GM23338 (cell line): ENCODE data around the gene CLDN19. TPM values are rescaled to one million over a fixed set of nuclear protein-coding genes. Genes with fewer than 3 reads are reported as not detected.
A peak's percentile ranks its signal among the peaks of the same experiment; 100 is the strongest.

ENCODE experiments used
- ATAC-seq: fragments of 200-7000 bp; cut with Tn5 transposase; 3 replicates; pipeline ENCODE4 v1.9.1; 2020
- DNase-seq: peaks from one replicate; pipeline ENCODE4 v3.0.0-alpha.2; 2015; ENCODE audit warnings: low spot score
- H2AFZ ChIP-seq: fragments of 200-600 bp; sonication (generic); 2 replicates; pipeline ENCODE4 v1.8.0; 2016; ENCODE audit warnings: antibody characterized with exemption, mild to moderate bottlenecking, moderate library complexity
- H3F3A ChIP-seq: fragments of 200-600 bp; sonication (generic); replicated peaks from 2 replicates; pipeline ENCODE4 v1.8.0; 2017; ENCODE audit warnings: antibody characterized with exemption, mixed run types, low read depth
- H3K27ac ChIP-seq: fragments of 200-600 bp; sonication (generic); 2 replicates; pipeline ENCODE4 v1.6.1; 2016; ENCODE audit warnings: low read depth
- H3K27me3 ChIP-seq: fragments of 200-600 bp; sonication (generic); 2 replicates; pipeline ENCODE4 v1.8.0; 2016; ENCODE audit warnings: mild to moderate bottlenecking, mixed run types, moderate library complexity; ENCODE audit not compliant: insufficient read depth
- H3K36me3 ChIP-seq: fragments of 200-600 bp; sonication (generic); 2 replicates; pipeline ENCODE4 v1.8.0; 2016; ENCODE audit warnings: mild to moderate bottlenecking; ENCODE audit not compliant: insufficient read depth
- H3K4me1 ChIP-seq: fragments of 200-600 bp; sonication (generic); 2 replicates; pipeline ENCODE4 v1.8.0; 2016; ENCODE audit warnings: mild to moderate bottlenecking, moderate library complexity; ENCODE audit not compliant: insufficient read depth
- H3K4me2 ChIP-seq: fragments of 200-600 bp; sonication (generic); 2 replicates; pipeline ENCODE4 v1.7.1; 2017; ENCODE audit warnings: mixed run types
- H3K4me3 ChIP-seq: fragments of 200-600 bp; sonication (generic); 2 replicates; pipeline ENCODE4 v1.6.1; 2016; ENCODE audit warnings: mixed run types
- H3K79me2 ChIP-seq: fragments of 200-600 bp; sonication (generic); replicated peaks from 2 replicates; pipeline ENCODE4 v1.8.0; 2017; ENCODE audit warnings: mild to moderate bottlenecking; ENCODE audit not compliant: insufficient read depth
- H3K9me2 ChIP-seq: fragments of 200-600 bp; sonication (generic); 2 replicates; pipeline ENCODE4 v1.8.0; 2017; ENCODE audit not compliant: insufficient read depth
- H4K20me1 ChIP-seq: fragments of 200-600 bp; sonication (generic); replicated peaks from 2 replicates; pipeline ENCODE4 v1.8.0; 2017; ENCODE audit warnings: mild to moderate bottlenecking; ENCODE audit not compliant: insufficient read depth
- H3K27ac Mint-ChIP-seq: 2 replicates; pipeline ENCODE4 v1.8.0; 2020; ENCODE audit warnings: inconsistent platforms, mild to moderate bottlenecking, moderate library complexity, mixed read lengths
- H3K27me3 Mint-ChIP-seq: 3 replicates; pipeline ENCODE4 v1.8.0; 2022; ENCODE audit warnings: low read depth, mild to moderate bottlenecking, moderate library complexity, mixed read lengths, inconsistent platforms; ENCODE audit not compliant: insufficient read depth, poor library complexity
- H3K36me3 Mint-ChIP-seq: 3 replicates; pipeline ENCODE4 v1.8.0; 2021; ENCODE audit warnings: low read depth, mild to moderate bottlenecking, inconsistent platforms, moderate library complexity, mixed read lengths
- H3K4me1 Mint-ChIP-seq: 3 replicates; pipeline ENCODE4 v1.8.0; 2020; ENCODE audit warnings: mild to moderate bottlenecking, inconsistent platforms, mixed read lengths
- H3K4me3 Mint-ChIP-seq: 3 replicates; pipeline ENCODE4 v1.8.0; 2021; ENCODE audit warnings: moderate library complexity, mild to moderate bottlenecking, inconsistent platforms, mixed read lengths
- H3K9me3 Mint-ChIP-seq: 3 replicates; pipeline ENCODE4 v1.8.0; 2020; ENCODE audit warnings: moderate library complexity, mild to moderate bottlenecking, inconsistent platforms, mixed read lengths
- CREB1 ChIP-seq: fragments of 250-450 bp; sonication (Bioruptor Pico); IDR thresholded peaks from 2 replicates; pipeline ENCODE4 v1.5.0; 2020; ENCODE audit warnings: low read depth, mild to moderate bottlenecking, moderate library complexity
- EZH2 ChIP-seq: fragments of 200-600 bp; sonication (generic); IDR thresholded peaks from one replicate; pipeline ENCODE4 v1.8.0; 2017; ENCODE audit warnings: antibody characterized with exemption, mild to moderate bottlenecking, low read depth; ENCODE audit not compliant: unreplicated experiment
- EZH2phosphoT487 ChIP-seq: fragments of 200-600 bp; sonication (generic); IDR thresholded peaks from one replicate; pipeline ENCODE4 v1.8.1; 2018; ENCODE audit warnings: antibody characterized with exemption; ENCODE audit not compliant: unreplicated experiment
- JUNB ChIP-seq: IDR thresholded peaks from one replicate; pipeline ENCODE4 v1.6.1; 2016; ENCODE audit warnings: antibody characterized with exemption; ENCODE audit not compliant: unreplicated experiment
- NANOG ChIP-seq: IDR thresholded peaks from 2 replicates; pipeline ENCODE4 v1.6.1; 2016; ENCODE audit warnings: antibody characterized with exemption, borderline replicate concordance
- POLR2AphosphoS5 ChIP-seq: IDR thresholded peaks from 2 replicates; pipeline ENCODE4 v1.6.1; 2016; ENCODE audit warnings: antibody characterized with exemption, low read depth
- STAT1 ChIP-seq: IDR thresholded peaks from one replicate; pipeline ENCODE4 v1.6.1; 2016; ENCODE audit warnings: antibody characterized with exemption; ENCODE audit not compliant: unreplicated experiment
- ZNF114 ChIP-seq: fragments of 250-450 bp; sonication (Bioruptor Pico); IDR thresholded peaks from 2 replicates; pipeline ENCODE4 v1.5.0; 2020; ENCODE audit warnings: mild to moderate bottlenecking, moderate library complexity
- ZNF331 ChIP-seq: fragments of 250-450 bp; sonication (Bioruptor Pico); IDR thresholded peaks from 2 replicates; pipeline ENCODE4 v1.5.0; 2020; ENCODE audit warnings: low read depth, mild to moderate bottlenecking, moderate library complexity
- polyA plus RNA-seq: library from polyadenylated mRNA; unstranded; fragments of >200 nt; fragmentation: Nextera tagmentation; extraction: Ambion mirVana; gene quantifications from 2 replicates; pipeline ENCODE4 v1.2.1, GENCODE V29; 2016
- total RNA-seq: library from RNA; depleted of rRNA; stranded (reverse); fragments of >200 nt; shearing (Covaris generic); gene quantifications from 2 replicates; pipeline ENCODE4 v1.2.3, GENCODE V29; 2014
- TF ChIP-seq, protein P1 (sequence below): IDR thresholded peaks from one replicate; pipeline ENCODE4 v1.6.1; 2018; ENCODE audit warnings: antibody characterized with exemption; ENCODE audit not compliant: unreplicated experiment
- TF ChIP-seq, protein P2 (sequence below), 2 experiments: fragments of 200-600 bp in 1 of 2; sonication (generic) in 1 of 2; conservative IDR thresholded peaks; 2 replicates each; pipeline versions ENCODE4 v1.5.1 to v1.6.1; 2016 to 2017; ENCODE audit warnings: antibody characterized with exemption in 2 of 2, low read depth in 2 of 2, mild to moderate bottlenecking in 2 of 2, moderate library complexity in 1 of 2
- TF ChIP-seq, protein P3 (sequence below): IDR thresholded peaks from 2 replicates; pipeline ENCODE4 v1.6.1; 2016; ENCODE audit warnings: antibody characterized with exemption
- TF ChIP-seq, protein P4 (sequence below): fragments of 250-450 bp; sonication (Bioruptor Pico); IDR thresholded peaks from 2 replicates; pipeline ENCODE4 v1.5.0; 2020; ENCODE audit warnings: mild to moderate bottlenecking, moderate library complexity

CLDN19 gene
- total and polyA plus RNA-seq, 2 experiments from 2014 or later = 2.6 to 12.8 TPM

DNA sequence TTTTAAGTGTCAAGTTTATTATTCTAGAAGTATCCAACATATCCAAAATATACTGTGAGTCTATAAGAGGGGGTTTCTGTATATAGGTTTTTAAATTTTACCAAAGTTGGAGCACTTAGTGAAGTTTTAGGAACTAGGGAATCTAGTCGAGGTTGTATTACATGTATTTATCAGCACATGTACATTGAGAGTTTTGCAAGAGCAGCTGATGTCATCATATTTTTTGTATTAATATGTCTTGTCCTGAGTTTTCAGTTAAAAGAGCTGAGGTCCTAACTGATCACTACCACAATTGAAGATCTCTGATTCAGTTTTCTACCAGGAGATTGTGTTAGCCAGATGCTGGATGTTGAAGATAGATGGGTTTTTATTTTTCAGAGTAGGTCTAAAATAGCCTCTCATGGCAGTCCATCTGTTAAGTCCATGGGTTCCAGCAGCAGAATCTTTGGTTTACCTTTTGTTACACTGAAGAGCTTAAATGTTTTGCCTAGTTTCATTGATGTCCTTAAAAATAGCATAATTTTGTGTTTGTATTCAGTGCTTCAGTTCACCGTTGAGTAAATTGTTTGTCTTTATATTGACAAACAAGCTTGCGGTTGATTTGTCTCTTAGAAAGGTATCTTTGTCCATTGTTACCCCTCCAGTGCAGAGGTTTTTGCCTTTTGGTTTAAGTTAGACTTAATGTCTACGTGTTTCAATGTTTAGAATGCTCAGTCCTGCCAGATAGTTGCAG lies 41.8 kb downstream of the CLDN19 start:
- Mint-ChIP-seq H3K36me3 (peaks cover 96% of the 10 kb centered on the region), H3K4me3 (no peak overlapping the region), H3K9me3 (no peaks in the 10 kb centered on the region), H3K27me3 (peaks cover 4% of the 10 kb centered on the region), H3K27ac (no peak overlapping the region), H3K4me1 (no peaks in the 10 kb centered on the region)
- Histone ChIP-seq H3K4me1 (no peaks in the 10 kb centered on the region), H3K4me3 (no peak overlapping the region), H3K36me3 (peaks cover 91% of the 10 kb centered on the region), H3K79me2 (peaks cover 100% of the 10 kb centered on the region), H3K27ac (peak overlapping the region; percentile 50; the same call in 1 of the 2 replicates), H3K27me3 (no peaks in the 10 kb centered on the region), H3K4me2 (no peak overlapping the region), H2AFZ (no peak overlapping the region), H3K9me2 (no peaks in the 10 kb centered on the region), H3F3A (peaks cover 17% of the 10 kb centered on the region), H4K20me1 (peaks cover 74% of the 10 kb centered on the region)
- no peak for TF ChIP-seq EZH2
- TF ChIP-seq CREB1 (CRISPR knock-in tag) = no peak
- no peak for TF ChIP-seq NANOG
- TF ChIP-seq STAT1 = no peak
- TF ChIP-seq JUNB = no peak
- no peak for TF ChIP-seq ZNF114 (CRISPR knock-in tag)
- TF ChIP-seq, protein P1, sequence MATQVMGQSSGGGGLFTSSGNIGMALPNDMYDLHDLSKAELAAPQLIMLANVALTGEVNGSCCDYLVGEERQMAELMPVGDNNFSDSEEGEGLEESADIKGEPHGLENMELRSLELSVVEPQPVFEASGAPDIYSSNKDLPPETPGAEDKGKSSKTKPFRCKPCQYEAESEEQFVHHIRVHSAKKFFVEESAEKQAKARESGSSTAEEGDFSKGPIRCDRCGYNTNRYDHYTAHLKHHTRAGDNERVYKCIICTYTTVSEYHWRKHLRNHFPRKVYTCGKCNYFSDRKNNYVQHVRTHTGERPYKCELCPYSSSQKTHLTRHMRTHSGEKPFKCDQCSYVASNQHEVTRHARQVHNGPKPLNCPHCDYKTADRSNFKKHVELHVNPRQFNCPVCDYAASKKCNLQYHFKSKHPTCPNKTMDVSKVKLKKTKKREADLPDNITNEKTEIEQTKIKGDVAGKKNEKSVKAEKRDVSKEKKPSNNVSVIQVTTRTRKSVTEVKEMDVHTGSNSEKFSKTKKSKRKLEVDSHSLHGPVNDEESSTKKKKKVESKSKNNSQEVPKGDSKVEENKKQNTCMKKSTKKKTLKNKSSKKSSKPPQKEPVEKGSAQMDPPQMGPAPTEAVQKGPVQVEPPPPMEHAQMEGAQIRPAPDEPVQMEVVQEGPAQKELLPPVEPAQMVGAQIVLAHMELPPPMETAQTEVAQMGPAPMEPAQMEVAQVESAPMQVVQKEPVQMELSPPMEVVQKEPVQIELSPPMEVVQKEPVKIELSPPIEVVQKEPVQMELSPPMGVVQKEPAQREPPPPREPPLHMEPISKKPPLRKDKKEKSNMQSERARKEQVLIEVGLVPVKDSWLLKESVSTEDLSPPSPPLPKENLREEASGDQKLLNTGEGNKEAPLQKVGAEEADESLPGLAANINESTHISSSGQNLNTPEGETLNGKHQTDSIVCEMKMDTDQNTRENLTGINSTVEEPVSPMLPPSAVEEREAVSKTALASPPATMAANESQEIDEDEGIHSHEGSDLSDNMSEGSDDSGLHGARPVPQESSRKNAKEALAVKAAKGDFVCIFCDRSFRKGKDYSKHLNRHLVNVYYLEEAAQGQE = no peak
- TF ChIP-seq, protein P2, sequence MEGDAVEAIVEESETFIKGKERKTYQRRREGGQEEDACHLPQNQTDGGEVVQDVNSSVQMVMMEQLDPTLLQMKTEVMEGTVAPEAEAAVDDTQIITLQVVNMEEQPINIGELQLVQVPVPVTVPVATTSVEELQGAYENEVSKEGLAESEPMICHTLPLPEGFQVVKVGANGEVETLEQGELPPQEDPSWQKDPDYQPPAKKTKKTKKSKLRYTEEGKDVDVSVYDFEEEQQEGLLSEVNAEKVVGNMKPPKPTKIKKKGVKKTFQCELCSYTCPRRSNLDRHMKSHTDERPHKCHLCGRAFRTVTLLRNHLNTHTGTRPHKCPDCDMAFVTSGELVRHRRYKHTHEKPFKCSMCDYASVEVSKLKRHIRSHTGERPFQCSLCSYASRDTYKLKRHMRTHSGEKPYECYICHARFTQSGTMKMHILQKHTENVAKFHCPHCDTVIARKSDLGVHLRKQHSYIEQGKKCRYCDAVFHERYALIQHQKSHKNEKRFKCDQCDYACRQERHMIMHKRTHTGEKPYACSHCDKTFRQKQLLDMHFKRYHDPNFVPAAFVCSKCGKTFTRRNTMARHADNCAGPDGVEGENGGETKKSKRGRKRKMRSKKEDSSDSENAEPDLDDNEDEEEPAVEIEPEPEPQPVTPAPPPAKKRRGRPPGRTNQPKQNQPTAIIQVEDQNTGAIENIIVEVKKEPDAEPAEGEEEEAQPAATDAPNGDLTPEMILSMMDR (conservative IDR thresholded peaks at IDR 0.05; ENCODE audit: low read depth in 2 of 2) = no peak
- TF ChIP-seq POLR2AphosphoS5 = no peak
- TF ChIP-seq EZH2phosphoT487 = no peak
- TF ChIP-seq, protein P3, sequence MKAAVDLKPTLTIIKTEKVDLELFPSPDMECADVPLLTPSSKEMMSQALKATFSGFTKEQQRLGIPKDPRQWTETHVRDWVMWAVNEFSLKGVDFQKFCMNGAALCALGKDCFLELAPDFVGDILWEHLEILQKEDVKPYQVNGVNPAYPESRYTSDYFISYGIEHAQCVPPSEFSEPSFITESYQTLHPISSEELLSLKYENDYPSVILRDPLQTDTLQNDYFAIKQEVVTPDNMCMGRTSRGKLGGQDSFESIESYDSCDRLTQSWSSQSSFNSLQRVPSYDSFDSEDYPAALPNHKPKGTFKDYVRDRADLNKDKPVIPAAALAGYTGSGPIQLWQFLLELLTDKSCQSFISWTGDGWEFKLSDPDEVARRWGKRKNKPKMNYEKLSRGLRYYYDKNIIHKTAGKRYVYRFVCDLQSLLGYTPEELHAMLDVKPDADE = no peak
- TF ChIP-seq ZNF331 = no peak
- TF ChIP-seq, protein P4, sequence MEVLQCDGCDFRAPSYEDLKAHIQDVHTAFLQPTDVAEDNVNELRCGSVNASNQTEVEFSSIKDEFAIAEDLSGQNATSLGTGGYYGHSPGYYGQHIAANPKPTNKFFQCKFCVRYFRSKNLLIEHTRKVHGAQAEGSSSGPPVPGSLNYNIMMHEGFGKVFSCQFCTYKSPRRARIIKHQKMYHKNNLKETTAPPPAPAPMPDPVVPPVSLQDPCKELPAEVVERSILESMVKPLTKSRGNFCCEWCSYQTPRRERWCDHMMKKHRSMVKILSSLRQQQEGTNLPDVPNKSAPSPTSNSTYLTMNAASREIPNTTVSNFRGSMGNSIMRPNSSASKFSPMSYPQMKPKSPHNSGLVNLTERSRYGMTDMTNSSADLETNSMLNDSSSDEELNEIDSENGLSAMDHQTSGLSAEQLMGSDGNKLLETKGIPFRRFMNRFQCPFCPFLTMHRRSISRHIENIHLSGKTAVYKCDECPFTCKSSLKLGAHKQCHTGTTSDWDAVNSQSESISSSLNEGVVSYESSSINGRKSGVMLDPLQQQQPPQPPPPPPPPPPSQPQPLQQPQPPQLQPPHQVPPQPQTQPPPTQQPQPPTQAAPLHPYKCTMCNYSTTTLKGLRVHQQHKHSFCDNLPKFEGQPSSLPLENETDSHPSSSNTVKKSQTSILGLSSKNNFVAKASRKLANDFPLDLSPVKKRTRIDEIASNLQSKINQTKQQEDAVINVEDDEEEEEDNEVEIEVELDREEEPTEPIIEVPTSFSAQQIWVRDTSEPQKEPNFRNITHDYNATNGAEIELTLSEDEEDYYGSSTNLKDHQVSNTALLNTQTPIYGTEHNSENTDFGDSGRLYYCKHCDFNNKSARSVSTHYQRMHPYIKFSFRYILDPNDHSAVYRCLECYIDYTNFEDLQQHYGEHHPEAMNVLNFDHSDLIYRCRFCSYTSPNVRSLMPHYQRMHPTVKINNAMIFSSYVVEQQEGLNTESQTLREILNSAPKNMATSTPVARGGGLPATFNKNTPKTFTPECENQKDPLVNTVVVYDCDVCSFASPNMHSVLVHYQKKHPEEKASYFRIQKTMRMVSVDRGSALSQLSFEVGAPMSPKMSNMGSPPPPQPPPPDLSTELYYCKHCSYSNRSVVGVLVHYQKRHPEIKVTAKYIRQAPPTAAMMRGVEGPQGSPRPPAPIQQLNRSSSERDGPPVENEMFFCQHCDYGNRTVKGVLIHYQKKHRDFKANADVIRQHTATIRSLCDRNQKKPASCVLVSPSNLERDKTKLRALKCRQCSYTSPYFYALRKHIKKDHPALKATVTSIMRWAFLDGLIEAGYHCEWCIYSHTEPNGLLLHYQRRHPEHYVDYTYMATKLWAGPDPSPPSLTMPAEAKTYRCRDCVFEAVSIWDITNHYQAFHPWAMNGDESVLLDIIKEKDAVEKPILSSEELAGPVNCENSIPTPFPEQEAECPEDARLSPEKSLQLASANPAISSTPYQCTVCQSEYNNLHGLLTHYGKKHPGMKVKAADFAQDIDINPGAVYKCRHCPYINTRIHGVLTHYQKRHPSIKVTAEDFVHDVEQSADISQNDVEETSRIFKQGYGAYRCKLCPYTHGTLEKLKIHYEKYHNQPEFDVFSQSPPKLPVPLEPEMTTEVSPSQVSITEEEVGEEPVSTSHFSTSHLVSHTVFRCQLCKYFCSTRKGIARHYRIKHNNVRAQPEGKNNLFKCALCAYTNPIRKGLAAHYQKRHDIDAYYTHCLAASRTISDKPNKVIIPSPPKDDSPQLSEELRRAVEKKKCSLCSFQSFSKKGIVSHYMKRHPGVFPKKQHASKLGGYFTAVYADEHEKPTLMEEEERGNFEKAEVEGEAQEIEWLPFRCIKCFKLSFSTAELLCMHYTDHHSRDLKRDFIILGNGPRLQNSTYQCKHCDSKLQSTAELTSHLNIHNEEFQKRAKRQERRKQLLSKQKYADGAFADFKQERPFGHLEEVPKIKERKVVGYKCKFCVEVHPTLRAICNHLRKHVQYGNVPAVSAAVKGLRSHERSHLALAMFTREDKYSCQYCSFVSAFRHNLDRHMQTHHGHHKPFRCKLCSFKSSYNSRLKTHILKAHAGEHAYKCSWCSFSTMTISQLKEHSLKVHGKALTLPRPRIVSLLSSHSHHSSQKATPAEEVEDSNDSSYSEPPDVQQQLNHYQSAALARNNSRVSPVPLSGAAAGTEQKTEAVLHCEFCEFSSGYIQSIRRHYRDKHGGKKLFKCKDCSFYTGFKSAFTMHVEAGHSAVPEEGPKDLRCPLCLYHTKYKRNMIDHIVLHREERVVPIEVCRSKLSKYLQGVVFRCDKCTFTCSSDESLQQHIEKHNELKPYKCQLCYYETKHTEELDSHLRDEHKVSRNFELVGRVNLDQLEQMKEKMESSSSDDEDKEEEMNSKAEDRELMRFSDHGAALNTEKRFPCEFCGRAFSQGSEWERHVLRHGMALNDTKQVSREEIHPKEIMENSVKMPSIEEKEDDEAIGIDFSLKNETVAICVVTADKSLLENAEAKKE (CRISPR knock-in tag) = no peak
- ATAC-seq (no peak), DNase-seq (no peak)
